Endometrial microvascular endothelial cells (primary cell): ENCODE data around the gene PDZRN3. TPM values are rescaled to one million over a fixed set of nuclear protein-coding genes. Genes with fewer than 3 reads are reported as not detected.

Source experiments
- in situ Hi-C: cut with HindIII; loops from 2 replicates; pipeline ENCODE4 v1.10.0; 2017; ENCODE audit warnings: low sequenced_read_pairs, low pct_unique_long_range_greater_than_20kb; ENCODE audit errors: inconsistent ontology term
- total RNA-seq: library from RNA; depleted of rRNA; stranded (reverse); fragments of >200 nt; gene quantifications from one replicate; pipeline ENCODE4 v1.2.3, GENCODE V29; 2015; ENCODE audit errors: inconsistent ontology term

The PDZRN3 gene
- total RNA-seq: not detected

GRCh38 chr3:73624821-73625665 is at the start of gene PDZRN3:
Gene PDZRN3 (minus strand): TSS chr3:73624941.
- in situ Hi-C loops: no loop called here

- in situ Hi-C loops: no loop called here
Observed at GRCh38 chr3:73674280-73674679, 49.5 kb upstream of the PDZRN3 start.

- in situ Hi-C loops: no loop called here
Observed at GRCh38 chr3:73669260-73669659, 44.5 kb upstream of the PDZRN3 start.

GRCh38 chr3:73668391-73668790 is 43.6 kb upstream of the PDZRN3 start:
- in situ Hi-C loops: no loop called here

GRCh38 chr3:73667889-73668288 is 43.1 kb upstream of the PDZRN3 start:
- in situ Hi-C loops: no loop called here

GRCh38 chr3:73665286-73665685 is 40.5 kb upstream of the PDZRN3 start:
- in situ Hi-C loops: no loop called here

GRCh38 chr3:73664389-73664788 is 39.6 kb upstream of the PDZRN3 start:
- in situ Hi-C loops: no loop called here

GRCh38 chr3:73663495-73663894 is 38.8 kb upstream of the PDZRN3 start:
- in situ Hi-C loops: no loop called here

- in situ Hi-C loops: no loop called here
Observed at GRCh38 chr3:73661265-73661664, 36.5 kb upstream of the PDZRN3 start.

- in situ Hi-C loops: no loop called here
Observed at GRCh38 chr3:73658227-73658626, 33.5 kb upstream of the PDZRN3 start.

- in situ Hi-C loops: no loop called here
Observed at GRCh38 chr3:73657186-73657585, 32.4 kb upstream of the PDZRN3 start.

GRCh38 chr3:73656241-73656890 is 31.6 kb upstream of the PDZRN3 start:
- in situ Hi-C loops: no loop called here

GRCh38 chr3:73655197-73655596 is 30.5 kb upstream of the PDZRN3 start:
- in situ Hi-C loops: no loop called here

- in situ Hi-C loops: no loop called here
Observed at GRCh38 chr3:73653877-73654276, 29.1 kb upstream of the PDZRN3 start.

GRCh38 chr3:73653351-73653750 is 28.6 kb upstream of the PDZRN3 start:
- in situ Hi-C loops: no loop called here

- in situ Hi-C loops: no loop called here
Observed at GRCh38 chr3:73652896-73653295, 28.2 kb upstream of the PDZRN3 start.

- in situ Hi-C loops: no loop called here
Observed at GRCh38 chr3:73637042-73637441, 12.3 kb upstream of the PDZRN3 start.

- in situ Hi-C loops: no loop called here
Observed at GRCh38 chr3:73635254-73635653, 10.5 kb upstream of the PDZRN3 start.

- in situ Hi-C loops: no loop called here
Observed at GRCh38 chr3:73633916-73634344, 9.2 kb upstream of the PDZRN3 start.

- in situ Hi-C loops: no loop called here
Observed at GRCh38 chr3:73633453-73633852, 8.7 kb upstream of the PDZRN3 start.
